SIG-M5 (cell line): ENCODE results near the gene DDX41.
A peak's percentile ranks its signal among the peaks of the same experiment; 100 is the strongest.

Source experiments
- DNase-seq: peaks from one replicate; lab custom pipeline; 2025; lab: John Stamatoyannopoulos, UW

The DDX41 gene

GRCh38 chr5:177483994-177484901 lies 32.5 kb downstream of the DDX41 start:
- DNase-seq = no peak

DNA sequence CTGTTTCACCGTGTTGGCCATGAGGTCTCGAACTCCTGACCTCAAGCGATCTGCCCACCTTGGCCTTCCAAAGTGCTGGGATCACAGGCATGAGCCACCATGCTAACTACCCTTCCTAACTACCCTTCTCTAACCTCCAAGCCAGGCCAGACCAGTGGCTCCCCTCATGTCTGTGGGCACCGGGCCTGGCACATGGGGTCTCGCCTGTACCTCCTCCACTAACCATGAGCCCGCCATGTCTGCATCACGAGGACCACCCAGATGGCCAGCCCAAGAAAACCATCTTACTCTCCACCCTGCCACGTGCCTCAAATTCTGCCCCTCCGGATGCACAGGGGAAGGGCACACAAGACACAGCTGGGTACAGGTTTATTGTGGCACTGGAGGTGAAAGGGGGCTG lies 33.7 kb downstream of the DDX41 start:
- no peak for DNase-seq

GRCh38 chr5:177482359-177482795 lies 34.4 kb downstream of the DDX41 start:
- DNase-seq = no peak

DNA sequence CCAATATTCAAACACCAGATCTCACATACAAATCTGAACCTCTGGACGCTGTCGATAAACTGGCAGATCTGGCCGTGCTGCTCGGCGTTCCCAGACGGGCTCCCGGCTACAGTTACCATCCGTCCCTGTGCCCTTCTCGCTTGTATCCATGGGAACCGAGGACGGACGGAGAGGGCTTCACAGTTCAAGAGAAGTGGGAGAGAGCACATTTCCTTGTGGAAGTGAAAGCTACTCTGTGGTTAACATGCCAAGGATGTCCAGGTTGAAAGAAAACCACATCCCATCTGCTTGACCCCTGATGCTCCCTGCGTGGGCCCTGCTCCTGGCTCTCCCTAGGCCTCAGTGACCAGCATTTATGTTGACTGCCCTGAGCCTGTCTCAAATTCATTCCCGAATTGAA lies 37.0 kb downstream of the DDX41 start:
- no peak for DNase-seq

- peak; percentile 59 for DNase-seq
Measured at GRCh38 chr5:177478711-177479646, 37.8 kb downstream of the DDX41 start.

DNA sequence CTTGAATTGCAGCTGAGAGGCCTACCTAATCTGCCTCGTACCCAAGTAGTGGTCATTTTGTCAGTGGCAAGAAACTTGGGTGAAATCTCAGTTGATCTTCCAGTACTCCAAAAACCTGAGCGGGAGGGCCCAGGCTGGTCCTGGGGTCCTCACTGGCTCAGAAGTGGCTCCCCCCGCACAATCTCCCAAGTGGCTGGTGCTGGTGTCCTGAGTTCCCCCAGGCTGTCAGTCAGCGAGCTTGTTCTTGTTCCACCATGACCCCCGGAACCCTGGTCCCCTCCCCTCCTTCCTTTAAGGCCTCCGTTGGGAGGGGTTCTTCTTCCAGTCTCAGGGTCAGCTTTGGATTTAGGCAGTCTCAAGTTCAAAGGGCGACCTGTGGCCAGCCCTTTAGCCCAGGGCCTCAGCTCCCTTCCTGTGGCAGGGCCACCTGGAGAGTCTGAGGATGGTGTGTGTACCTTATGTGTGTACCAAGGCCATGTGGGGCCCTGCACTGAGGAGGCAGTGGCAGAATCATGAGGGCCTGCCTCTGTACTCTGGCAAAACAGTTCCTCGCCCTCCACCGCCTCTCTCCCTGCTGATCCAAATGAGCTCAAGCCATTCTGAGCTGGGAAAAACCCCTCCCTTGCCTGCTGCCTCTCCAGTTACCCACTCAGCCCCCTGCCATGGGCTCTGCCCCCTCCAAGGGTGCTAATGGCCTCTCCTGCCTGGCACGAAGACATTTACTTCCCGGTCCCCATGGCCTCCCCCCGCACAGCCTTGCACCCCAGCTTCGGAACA lies 38.9 kb downstream of the DDX41 start:
- no peak for DNase-seq

GRCh38 chr5:177476531-177477233 lies 40.1 kb downstream of the DDX41 start:
- no peak for DNase-seq

- DNase-seq = no peak
Measured at GRCh38 chr5:177475563-177476427, 41.0 kb downstream of the DDX41 start.

DNA sequence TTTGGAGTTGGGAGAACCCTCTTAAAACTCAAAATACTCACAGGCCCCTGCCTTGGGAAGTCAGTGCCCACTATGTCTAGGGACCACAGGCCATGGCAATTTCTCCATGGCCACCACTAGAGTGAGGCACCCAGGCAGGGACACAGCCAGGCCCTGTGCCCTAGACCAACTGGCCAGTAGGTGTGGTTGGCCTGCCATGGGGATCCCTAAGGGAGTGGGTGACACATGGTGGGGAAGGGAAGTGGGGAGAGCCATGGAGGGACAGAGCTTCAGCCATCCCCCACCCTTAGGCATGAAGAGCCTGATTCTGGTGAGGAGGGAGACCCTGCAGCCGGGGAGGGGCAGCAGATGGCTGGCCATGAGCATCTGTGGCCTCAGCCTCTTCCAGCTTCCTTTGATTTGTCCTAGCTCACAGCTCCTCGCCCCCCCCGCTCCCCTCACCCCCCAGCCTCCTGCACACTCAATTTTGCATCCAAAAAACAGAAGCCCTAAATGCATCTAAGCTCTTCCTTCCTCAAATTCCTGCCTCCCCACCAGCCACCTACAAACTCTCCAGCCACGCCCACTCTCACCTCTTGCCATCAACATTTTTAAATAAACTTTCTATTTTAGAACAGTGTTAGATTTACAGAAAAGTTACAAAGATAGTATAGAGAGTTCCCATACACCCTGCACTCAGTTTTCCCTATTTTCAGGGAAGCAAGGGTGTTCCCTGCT lies 41.8 kb downstream of the DDX41 start:
- DNase-seq = no peak

- DNase-seq = no peak
Measured at GRCh38 chr5:177474002-177474476, 42.7 kb downstream of the DDX41 start.

- DNase-seq = no peak
Measured at GRCh38 chr5:177473443-177474001, 43.2 kb downstream of the DDX41 start, which contains the start of gene DBN1. Gene DBN1 (minus strand): TSS chr5:177473634. CDS start chr5:177473521, 113 bp downstream.

- no peak for DNase-seq
Measured at GRCh38 chr5:177472460-177473442, 44.0 kb downstream of the DDX41 start.

DNA sequence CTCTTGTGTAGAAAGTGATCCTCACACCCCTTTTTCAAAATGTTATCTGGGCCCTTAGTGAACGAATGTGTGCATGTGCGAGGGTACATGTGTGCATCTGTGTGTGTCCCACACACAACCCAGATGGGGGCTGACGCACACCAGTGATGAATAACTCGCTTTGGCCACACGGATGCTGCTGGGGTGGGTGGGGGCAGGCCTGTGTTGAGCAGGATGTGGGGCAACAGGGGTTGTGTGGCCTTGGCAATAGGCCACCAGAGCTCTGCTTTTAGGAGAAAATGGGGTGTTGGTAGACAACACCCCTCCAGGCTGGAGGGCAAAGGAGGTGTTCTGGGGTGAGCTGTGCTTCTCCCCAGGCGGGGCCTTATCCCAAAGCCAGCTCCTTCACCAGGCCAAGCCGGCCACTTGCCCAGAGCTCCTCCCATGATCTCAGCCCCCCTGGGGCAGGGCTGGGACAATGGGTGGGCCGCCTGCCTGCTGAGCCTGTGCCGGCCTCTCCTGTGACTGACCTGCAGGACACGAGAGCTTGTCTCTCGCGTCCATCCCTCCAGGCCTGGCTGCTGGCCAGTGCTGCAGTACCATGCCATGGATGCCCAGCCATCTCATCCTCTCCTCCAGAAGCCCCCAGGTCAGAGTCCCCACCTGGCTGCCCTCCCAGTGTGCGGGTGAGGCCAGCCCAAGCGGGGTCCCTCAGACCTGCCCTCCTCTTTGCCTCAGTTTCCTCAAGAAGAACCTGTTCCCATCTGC lies 45.0 kb downstream of the DDX41 start:
- DNase-seq = no peak

DNA sequence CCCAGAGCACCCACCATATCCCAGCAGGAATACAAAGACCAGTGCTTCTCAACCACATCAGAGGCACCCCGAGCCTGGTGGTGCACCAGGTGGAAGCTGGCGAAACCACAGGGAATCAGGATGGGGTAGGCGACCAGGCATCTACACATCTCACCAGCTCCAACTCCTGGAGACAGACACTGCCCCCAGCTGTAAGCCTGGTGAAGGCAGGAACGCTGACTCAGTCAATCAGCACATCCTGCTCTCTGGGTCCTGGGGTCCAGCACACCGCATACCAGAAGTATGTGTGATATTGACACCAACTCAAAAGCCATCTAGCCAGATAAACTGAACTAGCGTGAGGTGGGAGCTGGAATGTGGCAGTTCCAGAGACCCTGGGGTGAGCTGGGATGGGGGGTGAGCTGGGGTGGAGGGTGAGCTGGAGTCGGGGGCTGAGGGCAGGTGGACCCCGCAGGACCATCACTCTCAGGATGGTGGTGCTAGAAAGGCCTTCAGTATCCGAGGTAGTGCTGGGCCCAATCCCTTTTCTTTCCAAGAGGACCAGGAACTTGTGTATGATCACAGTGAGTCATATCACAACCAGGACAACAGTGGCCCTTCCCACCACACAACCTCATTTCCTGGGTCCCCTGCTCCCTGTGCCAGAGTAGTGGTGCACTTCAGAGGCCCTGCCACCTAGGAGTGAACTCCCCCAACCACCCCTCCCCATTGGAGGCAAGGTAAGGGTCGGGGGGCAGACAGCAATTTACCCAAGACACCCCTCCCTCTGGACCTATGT lies 45.8 kb downstream of the DDX41 start:
- DNase-seq = no peak

- no peak for DNase-seq
Measured at GRCh38 chr5:177469750-177470525, 46.8 kb downstream of the DDX41 start.
